ENCODE results near the gene LIFR.
"Not testable (repeated sequence)": the region's sequence is repeated elsewhere in the genome, so short reads cannot be mapped to it uniquely, and the experiment has no call there.

Gene LIFR

DNA sequence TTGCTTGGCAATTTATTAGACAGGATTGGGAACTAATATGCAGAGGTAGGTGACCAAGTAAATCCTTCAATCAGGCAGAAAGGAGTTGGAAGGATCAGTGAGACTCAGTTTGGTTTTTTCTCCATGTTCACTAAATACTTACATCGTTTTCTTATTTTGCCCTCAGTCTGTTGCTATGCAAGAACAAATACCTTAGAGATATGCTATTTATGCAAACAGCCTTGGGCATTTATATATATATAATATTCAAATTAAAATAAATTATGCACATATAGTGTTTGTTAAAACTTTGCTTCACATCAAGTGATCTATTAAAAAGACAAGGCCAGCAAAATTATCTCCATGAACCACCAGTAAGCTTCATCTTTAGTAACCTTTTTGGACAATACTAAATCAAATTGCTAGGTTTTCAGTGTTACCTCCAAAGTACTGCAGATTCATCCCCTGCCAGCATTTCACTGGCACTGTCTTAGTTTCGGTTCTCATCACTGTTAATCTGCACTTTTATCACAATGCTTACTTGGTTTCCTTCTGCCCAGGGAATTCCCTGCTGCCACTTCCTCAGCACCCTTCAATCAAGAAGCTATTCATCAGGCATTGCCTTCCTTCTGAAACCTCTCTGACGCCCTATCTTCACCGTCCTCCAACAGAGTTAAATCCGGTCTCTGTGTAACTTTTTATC, 26.0 kb upstream of the LIFR start:
- no peak for DNase-seq (ENCODE audit: low spot score)

GRCh38 chr5:38581597-38581996, 25.2 kb upstream of the LIFR start:
- DNase-seq (ENCODE audit: low spot score), result no peak

DNA sequence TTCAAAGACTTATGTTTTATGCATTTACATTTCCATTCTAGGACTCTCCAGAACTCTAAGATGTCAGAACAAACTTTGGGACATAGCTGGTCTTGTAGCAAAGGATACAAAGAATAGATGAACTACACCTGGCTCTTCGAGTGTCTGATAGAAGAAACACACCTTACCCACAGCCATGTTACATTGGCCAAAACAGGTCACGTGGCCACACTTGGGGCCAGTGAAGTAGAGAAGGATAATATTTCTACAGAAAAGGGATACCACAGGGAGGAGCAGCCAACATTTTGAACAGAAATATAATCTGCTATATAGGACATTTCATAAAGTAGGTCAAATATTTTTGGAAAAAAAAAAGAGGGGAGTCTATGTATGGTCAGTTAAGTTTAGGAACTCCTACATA, 22.7 kb upstream of the LIFR start:
- DNase-seq (ENCODE audit: low spot score), result no peak

DNA sequence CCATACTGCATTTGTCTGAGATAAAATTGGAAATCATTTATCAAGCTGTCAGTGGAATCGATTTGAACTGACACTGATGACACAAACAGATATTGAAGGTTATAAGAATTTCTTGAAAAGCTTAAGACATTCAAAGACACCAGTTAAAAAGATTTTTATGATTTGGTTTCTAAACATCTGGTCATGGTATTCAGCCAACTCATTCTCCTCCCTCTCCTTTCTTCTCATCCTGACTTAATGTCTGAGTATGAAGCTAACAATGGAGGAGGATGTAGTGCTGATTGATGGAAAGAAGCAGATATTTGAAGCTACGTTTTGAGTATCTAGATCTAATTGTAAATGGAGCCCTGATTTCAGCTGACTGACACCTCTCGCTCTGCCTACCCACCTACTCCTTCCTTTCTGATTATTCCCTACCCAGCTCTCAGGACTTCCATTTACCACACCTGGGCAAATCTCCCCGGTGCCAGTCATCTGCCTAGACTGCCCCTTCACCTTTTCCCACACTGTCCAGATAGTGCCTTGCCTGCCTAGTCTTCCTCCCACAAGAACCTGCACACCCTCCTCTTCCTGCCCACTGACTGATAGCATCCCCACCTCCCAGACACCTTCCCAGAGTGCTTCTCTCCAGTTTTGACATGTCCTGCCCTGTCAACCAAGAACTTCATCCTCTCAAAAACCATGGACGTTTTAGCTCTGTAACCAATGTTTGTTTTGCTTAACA, 20.7 kb upstream of the LIFR start:
- DNase-seq (ENCODE audit: low spot score), result no peak

- no peak for DNase-seq (ENCODE audit: low spot score)
Measured at GRCh38 chr5:38576442-38576841, 20.0 kb upstream of the LIFR start.

GRCh38 chr5:38575476-38575875, 19.0 kb upstream of the LIFR start:
- no peak for DNase-seq (ENCODE audit: low spot score)

DNA sequence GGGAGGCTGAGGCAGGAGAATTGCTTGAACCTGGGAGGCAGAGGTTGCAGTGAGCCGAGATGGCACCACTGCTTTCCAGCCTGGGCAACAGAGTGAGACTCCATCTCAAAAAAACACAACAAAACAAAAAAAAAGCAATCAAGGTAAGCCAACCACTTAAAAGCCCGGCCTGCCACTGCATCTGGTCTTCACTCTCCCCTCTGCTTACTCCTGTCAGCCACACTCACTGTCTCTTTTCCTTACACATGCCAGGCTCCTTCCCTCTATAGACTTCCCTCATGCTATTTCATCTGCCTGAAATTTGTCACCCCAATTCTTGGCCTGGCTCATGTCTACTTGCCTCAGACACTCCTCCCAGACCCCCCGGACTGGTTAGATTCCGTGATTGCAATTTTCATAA, 17.6 kb upstream of the LIFR start:
- no peak for DNase-seq (ENCODE audit: low spot score)

DNA sequence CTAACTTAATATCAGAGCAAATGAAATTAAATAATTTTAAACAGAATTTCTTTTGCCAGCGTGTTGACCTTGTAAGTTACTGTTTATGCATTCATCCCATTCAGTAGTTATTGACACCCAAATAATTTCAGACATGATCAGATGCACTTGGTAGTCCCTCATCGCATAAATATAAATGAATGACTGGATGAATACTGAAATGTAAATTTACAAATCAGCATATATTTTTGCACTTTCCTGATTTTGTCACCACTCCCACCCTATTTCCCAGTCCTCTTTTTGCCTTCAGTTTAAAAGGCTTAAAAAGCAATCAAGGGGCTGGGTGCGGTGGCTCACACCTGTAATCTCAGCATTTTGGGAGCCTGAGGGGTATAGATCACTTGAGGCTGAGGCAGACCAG, 17.1 kb upstream of the LIFR start:
- DNase-seq (ENCODE audit: low spot score), result no peak

DNA sequence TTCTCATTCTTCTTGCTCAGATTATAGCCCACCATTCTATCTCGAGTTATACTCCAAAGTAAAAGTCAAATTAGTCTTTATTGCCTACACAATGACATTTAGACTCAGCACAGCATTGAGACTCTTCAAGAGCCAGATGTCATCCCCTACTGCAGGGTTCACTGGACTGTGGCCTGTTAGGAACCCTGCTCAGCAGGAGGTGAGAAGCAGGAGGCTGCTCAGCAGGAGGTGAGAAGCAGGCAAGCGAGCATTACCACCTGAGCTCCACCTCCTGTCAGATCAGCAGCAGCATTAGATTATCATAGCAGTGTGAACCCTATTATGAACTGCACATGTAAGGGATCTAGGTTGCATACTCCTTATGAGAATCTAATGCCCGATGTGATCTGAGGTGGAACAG, 12.7 kb upstream of the LIFR start:
- no peak for DNase-seq (ENCODE audit: low spot score)

GRCh38 chr5:38567306-38567705, 10.9 kb upstream of the LIFR start:
- DNase-seq (ENCODE audit: low spot score), result not testable (repeated sequence)

GRCh38 chr5:38563624-38564023, 7.2 kb upstream of the LIFR start:
- no peak for DNase-seq (ENCODE audit: low spot score)

DNA sequence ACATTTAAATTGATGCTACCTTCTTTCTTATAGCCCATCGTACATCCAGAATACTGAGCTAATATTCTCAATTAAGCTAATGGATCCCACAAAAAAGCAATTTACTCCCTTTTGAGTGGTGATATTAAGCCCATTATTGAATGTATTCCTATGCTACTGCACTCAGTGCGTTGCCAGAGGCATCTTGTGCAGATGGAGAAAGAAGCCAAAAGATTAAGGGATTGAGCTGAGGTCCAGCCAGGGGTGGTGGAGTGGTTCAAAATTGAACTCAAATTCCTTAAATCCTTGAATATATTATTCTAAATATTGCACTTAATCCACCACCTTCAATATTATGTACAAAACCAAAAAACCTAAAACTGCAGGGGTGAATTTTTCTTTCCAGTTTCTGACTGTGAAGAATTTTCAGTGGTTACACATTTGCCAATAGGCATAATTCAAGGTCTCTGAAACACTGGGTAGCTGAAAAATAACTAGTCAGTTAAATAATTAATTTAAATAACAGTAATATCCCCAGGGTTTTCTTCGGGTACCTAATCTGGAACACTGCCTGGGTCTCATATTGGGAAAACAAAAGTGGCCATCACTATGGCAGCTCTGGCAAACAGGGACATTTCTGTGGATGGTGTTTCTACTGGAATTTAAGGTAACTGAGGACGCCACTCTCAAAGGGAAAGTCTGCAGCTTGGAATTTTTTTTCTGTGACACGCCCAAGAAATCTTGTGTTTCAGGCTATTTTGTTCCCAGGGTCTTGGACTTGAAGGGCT, 6.2 kb upstream of the LIFR start:
- no peak for DNase-seq (ENCODE audit: low spot score)

GRCh38 chr5:38559428-38559827, 3.0 kb upstream of the LIFR start:
- no peak for DNase-seq (ENCODE audit: low spot score)

GRCh38 chr5:38557792-38558191, 1.3 kb upstream of the LIFR start:
- DNase-seq (ENCODE audit: low spot score), result no peak

GRCh38 chr5:38557308-38557710, 863 bp upstream of the LIFR start:
- no peak for DNase-seq (ENCODE audit: low spot score)

GRCh38 chr5:38556088-38556598, 303 bp downstream of the LIFR start:
- no peak for DNase-seq (ENCODE audit: low spot score)

GRCh38 chr5:38555354-38556087, 925 bp downstream of the LIFR start:
- DNase-seq (ENCODE audit: low spot score), result no peak

GRCh38 chr5:38554861-38555260, 1.6 kb downstream of the LIFR start:
- no peak for DNase-seq (ENCODE audit: low spot score)

DNA sequence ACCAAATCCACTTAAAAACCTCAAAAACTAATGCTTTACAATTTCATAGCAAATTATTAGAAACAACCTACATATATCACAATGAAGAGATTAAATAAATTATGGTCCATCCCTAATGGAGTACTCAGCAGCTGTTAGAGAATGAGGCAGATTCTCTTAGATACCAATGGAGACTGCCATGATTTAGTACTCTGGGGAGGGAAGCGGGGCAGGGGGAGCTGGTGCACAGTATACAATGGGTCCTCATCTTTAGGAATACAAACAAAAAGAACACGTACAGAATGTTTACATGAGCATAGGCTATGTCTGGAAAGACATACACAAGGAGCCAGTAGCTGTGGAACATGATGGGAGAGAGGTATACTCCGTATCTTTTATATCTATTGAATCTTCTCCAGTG, 2.0 kb downstream of the LIFR start:
- DNase-seq (ENCODE audit: low spot score), result no peak

DNA sequence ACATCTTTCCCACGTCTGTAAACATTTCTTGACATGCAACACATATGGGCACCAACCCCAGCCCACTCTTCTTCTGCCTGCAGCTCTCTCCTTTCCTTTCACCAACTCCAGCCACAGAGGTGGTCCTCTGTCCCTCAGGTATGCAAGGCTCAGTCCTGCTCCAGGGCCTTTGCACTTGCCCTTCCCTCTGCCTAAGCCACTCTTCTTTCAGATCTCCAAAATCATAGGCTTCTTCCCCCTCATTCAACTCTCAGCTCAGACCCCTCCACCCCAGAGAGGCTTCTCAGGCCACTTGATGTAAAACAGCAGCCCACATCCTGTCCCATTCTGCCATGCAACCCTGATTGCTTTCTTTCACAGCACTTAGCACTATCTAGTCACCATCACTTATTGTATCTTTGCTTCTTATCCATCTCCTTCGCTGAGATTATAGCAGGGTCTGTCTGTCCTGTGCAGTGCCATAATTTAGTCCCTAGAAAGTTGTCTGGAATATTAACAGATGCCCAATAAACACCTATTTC, 3.4 kb downstream of the LIFR start:
- no peak for DNase-seq (ENCODE audit: low spot score)

- no peak for DNase-seq (ENCODE audit: low spot score)
Measured at GRCh38 chr5:38551030-38552017, 5.1 kb downstream of the LIFR start.

Data from LoVo (cell line).